ENCODE data around the gene STAT1. TPM values are rescaled to one million over a fixed set of nuclear protein-coding genes. Genes with fewer than 3 reads are reported as not detected.

STAT1 gene
- polyA plus RNA-seq, 1 donor = 78.7 TPM

- Histone ChIP-seq H3K36me3 (ENCODE audit: control insufficient read depth, insufficient read depth, low read length) (peaks cover 55% of the 10 kb centered on the region), H3K27ac (ENCODE audit: low read length) (no peak overlapping the region), H3K4me1 (ENCODE audit: control insufficient read depth, insufficient read depth, low read length) (peaks cover 15% of the 10 kb centered on the region), H3K27me3 (ENCODE audit: control insufficient read depth, insufficient read depth, low read length) (no peaks in the 10 kb centered on the region), H3K9me3 (ENCODE audit: control insufficient read depth, low read depth, low read length) (no peaks in the 10 kb centered on the region), H3K4me3 (ENCODE audit: low read length) (no peak overlapping the region)
- no peak for DNase-seq
- WGBS (ENCODE audit: insufficient coverage, low lambda C conversion rate) = 100% methylated on average over 1 of the region's 4 CpGs
Observed at GRCh38 chr2:191009541-191010374, 4.2 kb downstream of the STAT1 start.

DNA sequence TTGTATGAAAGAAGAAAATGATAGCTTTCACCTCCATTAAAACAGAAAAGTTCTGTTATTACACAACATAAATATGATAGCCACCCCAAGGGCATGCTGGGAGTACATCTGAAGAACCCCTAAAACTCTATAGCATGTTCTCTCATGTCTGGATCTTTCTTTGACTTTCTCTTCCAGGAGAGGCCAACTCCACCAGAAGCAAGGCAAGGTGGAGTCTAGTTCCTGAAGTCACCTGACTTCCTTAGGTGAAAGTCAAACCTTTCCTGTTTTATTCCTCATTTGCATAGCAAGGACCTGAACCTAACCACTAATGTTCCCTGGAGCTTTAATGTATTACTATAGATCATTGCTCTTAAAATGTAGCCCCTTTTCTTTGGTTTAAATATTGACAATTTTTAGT is 5.7 kb downstream of the STAT1 start:
- H3K4me3 ChIP-seq (ENCODE audit: low read length) = no peak overlapping the region
- no peaks in the 10 kb centered on the region for H3K27me3 ChIP-seq (ENCODE audit: control insufficient read depth, insufficient read depth, low read length)
- no peak overlapping the region for H3K27ac ChIP-seq (ENCODE audit: low read length)
- peaks cover 69% of the 10 kb centered on the region for H3K36me3 ChIP-seq (ENCODE audit: control insufficient read depth, insufficient read depth, low read length)
- H3K9me3 ChIP-seq (ENCODE audit: control insufficient read depth, low read depth, low read length) = no peaks in the 10 kb centered on the region
- H3K4me1 ChIP-seq (ENCODE audit: control insufficient read depth, insufficient read depth, low read length) = peaks cover 10% of the 10 kb centered on the region
- no peak for DNase-seq

DNA sequence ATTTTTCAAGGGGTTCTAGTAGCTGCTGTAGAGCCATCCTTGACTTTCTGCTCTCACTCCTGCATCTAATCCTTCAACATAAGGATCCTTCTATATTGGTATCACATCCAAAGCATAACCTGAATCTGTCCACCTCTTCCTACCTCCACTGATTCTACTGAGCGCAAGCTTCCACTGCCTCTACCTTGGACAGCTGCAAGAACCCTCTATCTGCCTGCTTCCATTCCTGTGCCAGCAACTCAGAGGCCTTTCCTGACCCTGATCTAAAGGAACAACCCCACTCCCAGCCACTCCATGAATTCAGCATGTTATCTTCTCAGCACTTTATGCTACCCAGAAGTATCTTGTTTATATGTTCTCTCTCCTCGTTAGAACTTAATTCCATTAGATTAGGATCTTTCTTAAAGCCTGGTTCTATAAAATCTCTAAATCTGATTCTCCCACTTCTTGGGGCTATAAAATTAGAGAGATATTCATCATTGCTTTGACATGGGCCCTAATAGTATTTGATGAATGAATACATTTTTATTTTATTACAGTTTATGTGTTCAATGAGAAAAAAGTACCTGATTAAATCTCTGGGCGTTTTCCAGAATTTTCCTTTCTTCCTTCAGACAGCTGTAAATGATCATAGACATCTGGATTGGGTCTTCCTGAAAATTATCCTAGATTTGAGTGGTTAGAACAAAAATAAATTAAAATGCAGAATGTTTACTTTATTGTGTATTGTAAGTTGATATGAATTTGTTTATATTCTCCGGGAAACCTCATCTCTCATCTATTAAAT is 6.8 kb downstream of the STAT1 start:
- H3K27ac ChIP-seq (ENCODE audit: low read length) = no peak overlapping the region
- peaks cover 78% of the 10 kb centered on the region for H3K36me3 ChIP-seq (ENCODE audit: control insufficient read depth, insufficient read depth, low read length)
- H3K27me3 ChIP-seq (ENCODE audit: control insufficient read depth, insufficient read depth, low read length) = no peaks in the 10 kb centered on the region
- no peak overlapping the region for H3K4me3 ChIP-seq (ENCODE audit: low read length)
- 80% methylated on average over 2 of the region's 4 CpGs for WGBS (ENCODE audit: insufficient coverage, low lambda C conversion rate)
- no peak for DNase-seq
- no peaks in the 10 kb centered on the region for H3K9me3 ChIP-seq (ENCODE audit: control insufficient read depth, low read depth, low read length)
- H3K4me1 ChIP-seq (ENCODE audit: control insufficient read depth, insufficient read depth, low read length) = peaks cover 3% of the 10 kb centered on the region

DNA sequence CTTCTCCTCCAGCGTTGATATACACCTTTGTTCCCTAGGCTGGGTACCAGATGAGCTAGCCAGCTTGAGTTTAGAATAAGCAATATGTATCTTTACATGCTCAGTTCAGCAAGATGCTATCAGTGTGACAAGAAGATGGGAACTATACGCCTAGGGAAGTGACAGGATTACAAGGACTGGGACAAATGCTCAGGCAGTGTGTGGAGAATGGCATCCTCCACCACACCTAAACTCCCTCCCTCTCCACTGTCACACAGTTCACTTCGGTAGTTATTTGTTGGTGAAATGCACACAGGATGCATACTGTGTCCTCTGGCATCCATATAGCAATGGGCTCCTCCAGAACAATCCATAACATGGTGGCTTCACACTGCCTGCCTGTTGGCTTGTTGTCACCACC is 7.7 kb downstream of the STAT1 start:
- Histone ChIP-seq H3K27ac (ENCODE audit: low read length) (no peak overlapping the region), H3K27me3 (ENCODE audit: control insufficient read depth, insufficient read depth, low read length) (no peaks in the 10 kb centered on the region), H3K9me3 (ENCODE audit: control insufficient read depth, low read depth, low read length) (no peaks in the 10 kb centered on the region), H3K4me1 (ENCODE audit: control insufficient read depth, insufficient read depth, low read length) (no peaks in the 10 kb centered on the region), H3K4me3 (ENCODE audit: low read length) (no peak overlapping the region), H3K36me3 (ENCODE audit: control insufficient read depth, insufficient read depth, low read length) (peaks cover 80% of the 10 kb centered on the region)
- DNase-seq = no peak
- WGBS (ENCODE audit: insufficient coverage, low lambda C conversion rate) = no CpG with 5 or more reads among the region's 3 CpGs

- WGBS (ENCODE audit: insufficient coverage, low lambda C conversion rate) = 92% methylated on average over 2 of the region's 6 CpGs
- peaks cover 89% of the 10 kb centered on the region for H3K36me3 ChIP-seq (ENCODE audit: control insufficient read depth, insufficient read depth, low read length)
Observed at GRCh38 chr2:191003405-191004309, 10.3 kb downstream of the STAT1 start.

GRCh38 chr2:191001624-191002023 is 12.3 kb downstream of the STAT1 start:
- no peak for DNase-seq
- peaks cover 92% of the 10 kb centered on the region for H3K36me3 ChIP-seq (ENCODE audit: control insufficient read depth, insufficient read depth, low read length)

More at GRCh38 chr2:191003405-191004309, 10.3 kb downstream of the STAT1 start:
- Histone ChIP-seq H3K27me3 (ENCODE audit: control insufficient read depth, insufficient read depth, low read length) (no peaks in the 10 kb centered on the region), H3K4me1 (ENCODE audit: control insufficient read depth, insufficient read depth, low read length) (peaks cover 4% of the 10 kb centered on the region), H3K4me3 (ENCODE audit: low read length) (no peak overlapping the region), H3K9me3 (ENCODE audit: control insufficient read depth, low read depth, low read length) (no peaks in the 10 kb centered on the region), H3K27ac (ENCODE audit: low read length) (no peak overlapping the region)
- DNase-seq = no peak

GRCh38 chr2:191001032-191001431 is 12.9 kb downstream of the STAT1 start:
- no peak overlapping the region for H3K27ac ChIP-seq (ENCODE audit: low read length)
- peaks cover 92% of the 10 kb centered on the region for H3K36me3 ChIP-seq (ENCODE audit: control insufficient read depth, insufficient read depth, low read length)
- no peaks in the 10 kb centered on the region for H3K27me3 ChIP-seq (ENCODE audit: control insufficient read depth, insufficient read depth, low read length)

More at GRCh38 chr2:191001624-191002023, 12.3 kb downstream of the STAT1 start:
- no CpG with 5 or more reads among the region's 3 CpGs for WGBS (ENCODE audit: insufficient coverage, low lambda C conversion rate)
- Histone ChIP-seq H3K4me1 (ENCODE audit: control insufficient read depth, insufficient read depth, low read length) (peaks cover 4% of the 10 kb centered on the region), H3K9me3 (ENCODE audit: control insufficient read depth, low read depth, low read length) (no peaks in the 10 kb centered on the region), H3K27ac (ENCODE audit: low read length) (no peak overlapping the region), H3K27me3 (ENCODE audit: control insufficient read depth, insufficient read depth, low read length) (no peaks in the 10 kb centered on the region), H3K4me3 (ENCODE audit: low read length) (no peak overlapping the region)

DNA sequence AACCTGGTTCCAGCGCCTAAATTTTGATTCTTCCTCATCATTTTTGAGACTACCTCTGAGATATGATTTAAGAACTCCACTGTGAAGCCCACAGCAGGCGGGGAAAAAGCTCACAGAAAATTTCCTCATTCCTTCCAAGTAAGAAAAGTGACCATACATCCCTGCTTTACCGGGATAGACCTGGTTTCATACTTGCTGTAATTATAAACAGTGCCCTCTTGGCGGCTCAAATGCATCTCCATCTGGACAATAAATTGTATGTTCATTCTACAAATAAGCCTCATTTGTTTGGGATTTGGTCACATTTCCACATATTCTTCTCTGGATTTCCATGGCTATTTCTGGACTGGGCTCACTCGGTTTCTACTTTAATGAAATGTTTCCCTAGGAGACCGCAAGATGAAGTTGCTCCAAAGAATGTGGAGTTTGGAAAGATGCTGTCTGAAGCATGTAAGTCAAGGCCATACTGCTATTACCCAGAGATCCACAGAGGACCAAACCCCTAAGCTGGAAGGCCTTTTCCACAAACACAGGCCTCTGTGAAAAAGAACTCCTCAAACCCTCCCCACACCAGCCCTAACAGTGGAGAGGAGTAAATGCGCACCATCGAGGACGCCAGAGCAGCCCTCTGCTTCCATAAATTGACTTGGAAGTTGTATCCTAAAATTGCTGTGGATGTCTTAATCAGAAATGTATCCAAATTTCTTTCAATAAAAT is 13.9 kb downstream of the STAT1 start:
- Histone ChIP-seq H3K9me3 (ENCODE audit: control insufficient read depth, low read depth, low read length) (no peaks in the 10 kb centered on the region), H3K4me3 (ENCODE audit: low read length) (no peak overlapping the region), H3K27me3 (ENCODE audit: control insufficient read depth, insufficient read depth, low read length) (no peaks in the 10 kb centered on the region), H3K4me1 (ENCODE audit: control insufficient read depth, insufficient read depth, low read length) (peaks cover 4% of the 10 kb centered on the region), H3K36me3 (ENCODE audit: control insufficient read depth, insufficient read depth, low read length) (peaks cover 92% of the 10 kb centered on the region), H3K27ac (ENCODE audit: low read length) (no peak overlapping the region)
- 100% methylated on average over 2 of the region's 9 CpGs for WGBS (ENCODE audit: insufficient coverage, low lambda C conversion rate)
- no peak for DNase-seq

More at GRCh38 chr2:191001032-191001431, 12.9 kb downstream of the STAT1 start:
- WGBS (ENCODE audit: insufficient coverage, low lambda C conversion rate) = no CpG with 5 or more reads among the region's 2 CpGs
- Histone ChIP-seq H3K9me3 (ENCODE audit: control insufficient read depth, low read depth, low read length) (no peaks in the 10 kb centered on the region), H3K4me1 (ENCODE audit: control insufficient read depth, insufficient read depth, low read length) (peaks cover 4% of the 10 kb centered on the region), H3K4me3 (ENCODE audit: low read length) (no peak overlapping the region)
- no peak for DNase-seq

DNA sequence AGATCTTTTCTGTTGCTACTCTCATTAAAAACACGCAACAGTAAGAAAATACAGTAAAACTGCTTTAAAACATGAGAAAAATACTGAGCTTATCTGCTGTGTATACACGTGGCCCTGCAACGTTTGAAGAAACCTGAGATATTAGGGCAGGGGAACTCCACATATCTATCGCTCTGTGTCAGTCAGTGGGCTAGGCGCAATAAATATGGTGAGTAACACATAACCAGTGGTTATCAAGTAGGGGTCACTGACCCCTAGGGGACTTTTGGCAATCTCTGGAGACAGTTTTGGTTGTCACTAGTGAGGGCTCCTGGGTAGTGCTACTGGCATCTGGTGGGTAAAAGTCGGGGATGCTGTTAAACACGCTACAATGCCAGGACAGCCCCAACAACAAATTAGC is 14.9 kb downstream of the STAT1 start:
- Histone ChIP-seq H3K4me1 (ENCODE audit: control insufficient read depth, insufficient read depth, low read length) (peaks cover 4% of the 10 kb centered on the region), H3K4me3 (ENCODE audit: low read length) (no peak overlapping the region), H3K9me3 (ENCODE audit: control insufficient read depth, low read depth, low read length) (no peaks in the 10 kb centered on the region), H3K27me3 (ENCODE audit: control insufficient read depth, insufficient read depth, low read length) (no peaks in the 10 kb centered on the region), H3K36me3 (ENCODE audit: control insufficient read depth, insufficient read depth, low read length) (peaks cover 91% of the 10 kb centered on the region), H3K27ac (ENCODE audit: low read length) (peak overlapping the region; percentile 14)
- WGBS (ENCODE audit: insufficient coverage, low lambda C conversion rate) = no CpG with 5 or more reads among the region's 7 CpGs
- peak in 1 of 2 donors; percentile 31 for DNase-seq

All from large intestine (tissue), 3 donors.